ENCODE measurements around the gene BMS1.

GRCh38 chr10:42878134-42878820 lies 95.7 kb downstream of the BMS1 start:
- no peak for TF ChIP-seq POLR2A (IDR thresholded peaks at IDR 0.05; ENCODE audit: low read length)
- no peak for TF ChIP-seq GATA1 (IDR thresholded peaks at IDR 0.05; ENCODE audit: low read depth, low read length)

Measured in erythroblast (primary cell).